NB4 (cell line): ENCODE measurements around the gene ATRAID.
A peak's percentile ranks its signal among the peaks of the same experiment; 100 is the strongest.

Experiments used
- DNase-seq: peaks from one replicate; pipeline ENCODE4 v3.0.0; 2010; ENCODE audit warnings: low read depth
- H3K4me3 ChIP-seq: one replicate; pipeline ENCODE4 v1.5.1; 2011; ENCODE audit warnings: mild to moderate bottlenecking, low read depth, low read length, moderate library complexity
- CTCF ChIP-seq: IDR thresholded peaks from one replicate; pipeline ENCODE4 v1.5.1; 2012; ENCODE audit warnings: low read depth, low read length
- MAX ChIP-seq: IDR thresholded peaks from 2 replicates; pipeline ENCODE4 v1.6.1; 2011; ENCODE audit warnings: low read depth, low read length
- MYC ChIP-seq: IDR thresholded peaks from 2 replicates; pipeline ENCODE4 v1.6.1; 2011; ENCODE audit warnings: low read depth, low read length
- POLR2A ChIP-seq: IDR thresholded peaks from 2 replicates; pipeline ENCODE4 v1.6.1; 2011; ENCODE audit warnings: mild to moderate bottlenecking; ENCODE audit not compliant: insufficient read length; ENCODE audit errors: extremely low read depth

The ATRAID gene

DNA sequence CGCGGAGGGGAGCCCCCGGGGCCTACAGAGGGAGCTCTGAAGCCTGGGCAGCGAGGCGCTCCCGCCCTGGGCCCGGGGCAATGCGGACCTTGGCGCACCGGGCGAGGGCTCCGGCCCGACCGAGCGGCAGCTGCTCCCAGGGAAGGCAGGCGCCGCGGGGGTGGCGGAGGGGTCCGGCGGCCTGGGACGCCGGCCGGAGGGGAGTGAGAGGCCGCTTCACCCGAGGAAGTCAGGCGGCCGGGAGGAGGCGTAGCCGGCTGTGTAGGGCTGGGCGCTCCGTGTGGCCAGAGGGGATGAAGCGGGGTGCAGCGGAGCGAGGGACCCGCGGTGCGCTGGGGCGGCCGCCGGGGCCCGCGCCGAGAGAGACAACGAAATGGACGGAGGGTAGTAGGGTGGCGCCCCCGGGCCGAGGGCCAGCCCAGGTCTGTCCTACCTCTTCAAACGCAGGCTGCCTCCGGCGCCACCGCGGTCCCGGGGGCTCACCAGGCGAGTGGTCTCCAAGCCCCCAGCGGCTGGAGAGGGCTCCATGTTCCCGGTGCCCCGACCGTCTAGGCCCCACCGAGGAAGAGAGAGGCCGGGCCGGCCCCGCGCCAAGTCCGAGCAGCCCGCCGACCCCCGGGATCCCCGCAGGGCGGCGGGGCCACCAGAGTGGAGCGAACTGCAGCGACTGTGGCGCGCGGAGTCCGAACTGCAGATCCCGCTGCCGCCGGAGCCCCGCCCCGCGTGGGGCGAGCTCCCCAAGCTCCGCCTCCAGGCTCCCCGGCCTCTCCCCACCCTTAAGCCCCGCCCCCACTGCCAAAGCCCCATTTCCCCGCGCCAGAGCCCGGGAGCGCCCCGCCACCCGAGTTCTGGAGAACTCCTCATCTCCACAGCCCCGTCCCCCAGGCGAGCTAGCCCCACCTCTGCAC, 50.8 kb downstream of the ATRAID start, which contains the start of gene SLC30A3:
Gene SLC30A3 (minus strand): TSS at position 669 of the 908 bp plus-strand sequence. CDS start 141 bp downstream, at position 528.
- no peak for TF ChIP-seq MAX
- TF ChIP-seq MYC: no peak
- DNase-seq: no peak
- no peak within 1 kb of the TSS for H3K4me3 ChIP-seq

DNA sequence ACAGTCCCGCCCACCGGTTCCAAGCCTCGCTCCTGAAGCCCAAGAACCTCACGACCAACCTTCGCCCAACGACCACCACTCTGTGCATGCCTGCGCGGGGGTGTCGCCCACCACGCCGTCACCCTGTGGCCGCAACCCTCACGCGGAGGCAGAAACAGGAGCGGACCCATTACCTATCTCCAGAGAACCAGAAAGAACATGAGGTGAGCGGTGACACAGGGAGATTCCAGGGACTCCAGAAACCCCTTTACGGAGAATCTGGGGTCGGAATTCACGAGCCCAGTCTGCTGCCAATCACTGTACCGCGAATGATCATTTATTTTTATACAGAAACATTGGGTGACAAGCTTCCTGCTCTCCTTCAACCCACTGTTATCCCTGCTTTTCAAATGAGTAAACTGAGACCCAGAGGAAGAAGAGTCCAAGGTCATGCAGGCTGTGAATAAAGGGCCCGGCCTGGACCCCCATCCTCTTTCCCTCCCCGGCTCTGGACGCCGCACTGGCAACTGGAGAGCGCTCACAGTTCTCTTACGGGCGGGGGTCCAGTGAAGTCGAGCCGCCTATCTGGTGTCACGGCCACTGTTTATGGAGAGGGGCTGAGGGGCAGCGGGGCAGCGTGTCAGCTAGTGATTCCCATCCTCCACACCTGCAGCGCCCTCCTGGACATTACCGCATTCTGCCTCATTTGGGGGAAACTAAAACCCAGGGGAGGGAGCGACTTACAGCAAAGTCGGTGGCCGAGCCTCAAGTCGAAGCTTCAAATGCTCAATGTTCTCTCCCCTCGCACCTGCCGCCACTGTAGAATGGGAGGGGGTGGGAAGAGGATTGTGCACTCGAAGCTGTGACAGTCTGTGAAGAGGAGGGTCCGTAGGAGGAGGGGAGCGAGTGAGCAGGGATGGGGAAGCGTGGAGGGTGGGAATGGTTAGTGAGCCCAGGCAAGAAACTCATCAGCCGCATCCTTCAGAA, 51.7 kb downstream of the ATRAID start:
- DNase-seq: no peak
- TF ChIP-seq MAX: no peak
- TF ChIP-seq POLR2A: no peak
- TF ChIP-seq MYC: no peak
- TF ChIP-seq CTCF: no peak
- no peak overlapping the region for H3K4me3 ChIP-seq

GRCh38 chr2:27264253-27264752, 52.5 kb downstream of the ATRAID start:
- TF ChIP-seq MYC (no peak), CTCF (no peak), MAX (no peak)
- no peak overlapping the region for H3K4me3 ChIP-seq

DNA sequence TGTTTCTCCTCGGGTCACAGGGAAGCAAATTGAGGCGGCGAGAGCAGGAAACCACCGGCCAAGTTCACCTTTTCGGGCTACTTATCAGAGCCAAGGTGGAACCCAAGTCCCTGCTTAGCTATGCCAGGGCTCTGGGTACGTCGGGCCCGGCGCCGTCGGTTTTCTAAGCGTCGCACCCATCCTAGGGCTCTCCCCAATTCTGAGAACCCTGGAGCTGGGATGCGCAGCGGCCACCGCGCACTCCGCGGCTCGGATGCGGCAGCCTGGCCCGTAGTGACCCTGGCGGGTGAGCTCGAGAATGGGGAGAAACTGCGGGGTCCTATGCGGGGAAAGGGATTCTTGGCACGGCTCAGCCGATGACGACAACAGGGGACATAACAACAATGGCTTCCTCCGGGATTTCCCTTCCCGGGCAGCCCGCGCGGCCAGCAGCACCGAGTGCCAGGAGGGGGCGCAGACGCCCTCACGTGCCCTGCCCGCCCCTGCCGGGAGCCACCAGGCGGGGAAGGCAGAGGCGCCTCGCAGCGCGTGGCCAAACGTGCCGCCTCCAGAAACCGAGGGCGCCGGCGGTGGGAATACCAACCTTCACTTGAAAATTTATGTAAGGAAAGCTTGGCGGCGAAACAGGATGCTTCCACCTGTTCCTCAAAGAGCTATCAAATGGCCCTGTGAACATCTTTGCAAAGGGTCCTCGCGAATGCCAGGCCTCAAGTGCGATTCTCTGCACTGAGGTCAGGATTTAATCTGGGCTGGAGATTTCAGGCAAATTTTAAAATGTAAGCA, 53.1 kb downstream of the ATRAID start:
- TF ChIP-seq CTCF (peak; percentile 74), POLR2A (no peak)
- peak overlapping the region; percentile 7 for H3K4me3 ChIP-seq
- peak; percentile 68 for DNase-seq

More at GRCh38 chr2:27264253-27264752, 52.5 kb downstream of the ATRAID start:
- DNase-seq: no peak

GRCh38 chr2:27265536-27265870, 53.7 kb downstream of the ATRAID start:
- H3K4me3 ChIP-seq: no peak overlapping the region
- TF ChIP-seq MAX (no peak), POLR2A (no peak), CTCF (no peak), MYC (no peak)

More at GRCh38 chr2:27265536-27265870, 53.7 kb downstream of the ATRAID start:
- DNase-seq: no peak
